Measurements from ENCODE around the gene ANKRD27. TPM values are rescaled to one million over a fixed set of nuclear protein-coding genes. Genes with fewer than 3 reads are reported as not detected.

Gene ANKRD27
- total RNA-seq, 2 experiments from 2014 or later: 16.5 to 17.6 TPM

GRCh38 chr19:32563761-32564160 is 111.2 kb downstream of the ANKRD27 start:
- TF ChIP-seq, protein P1, sequence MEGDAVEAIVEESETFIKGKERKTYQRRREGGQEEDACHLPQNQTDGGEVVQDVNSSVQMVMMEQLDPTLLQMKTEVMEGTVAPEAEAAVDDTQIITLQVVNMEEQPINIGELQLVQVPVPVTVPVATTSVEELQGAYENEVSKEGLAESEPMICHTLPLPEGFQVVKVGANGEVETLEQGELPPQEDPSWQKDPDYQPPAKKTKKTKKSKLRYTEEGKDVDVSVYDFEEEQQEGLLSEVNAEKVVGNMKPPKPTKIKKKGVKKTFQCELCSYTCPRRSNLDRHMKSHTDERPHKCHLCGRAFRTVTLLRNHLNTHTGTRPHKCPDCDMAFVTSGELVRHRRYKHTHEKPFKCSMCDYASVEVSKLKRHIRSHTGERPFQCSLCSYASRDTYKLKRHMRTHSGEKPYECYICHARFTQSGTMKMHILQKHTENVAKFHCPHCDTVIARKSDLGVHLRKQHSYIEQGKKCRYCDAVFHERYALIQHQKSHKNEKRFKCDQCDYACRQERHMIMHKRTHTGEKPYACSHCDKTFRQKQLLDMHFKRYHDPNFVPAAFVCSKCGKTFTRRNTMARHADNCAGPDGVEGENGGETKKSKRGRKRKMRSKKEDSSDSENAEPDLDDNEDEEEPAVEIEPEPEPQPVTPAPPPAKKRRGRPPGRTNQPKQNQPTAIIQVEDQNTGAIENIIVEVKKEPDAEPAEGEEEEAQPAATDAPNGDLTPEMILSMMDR (IDR thresholded peaks at IDR 0.05): no peak
- Histone ChIP-seq H3K4me3 (ENCODE audit: low read length) (no peak overlapping the region), H3K4me1 (ENCODE audit: insufficient read depth, low read length) (no peaks in the 10 kb centered on the region), H3K36me3 (ENCODE audit: insufficient read depth, low read length) (no peaks in the 10 kb centered on the region), H3K9me3 (ENCODE audit: control insufficient read depth in 1 of 2, insufficient read depth in 1 of 2, low read length in 2 of 2) (no peaks in the 10 kb centered on the region), H3K27ac (ENCODE audit: low read depth in 1 of 2, low read length in 2 of 2) (no peak overlapping the region), H3K27me3 (ENCODE audit: control insufficient read depth in 1 of 2, insufficient read depth in 2 of 2, low read length in 2 of 2) (peaks cover 0 to 2% of the 10 kb centered on the region in 2 experiments)
- ATAC-seq (ENCODE audit: poor library complexity) (no peak), DNase-seq (no peak)
- no peak overlapping the region for H3K27ac Mint-ChIP-seq
- no peaks in the 10 kb centered on the region for H3K9me3 Mint-ChIP-seq
- intact Hi-C loops (cut with DNase I, micrococcal nuclease): no loop called here
- H3K4me1 Mint-ChIP-seq (ENCODE audit: low read depth): no peaks in the 10 kb centered on the region
- H3K27me3 Mint-ChIP-seq: peaks cover 12% of the 10 kb centered on the region
- no peaks in the 10 kb centered on the region for H3K36me3 Mint-ChIP-seq (ENCODE audit: low read depth)
- ChIA-PET CTCF (no interaction called here), POLR2A (interaction anchor here (0.6 kb wide), 1 partner anchor 114 kb away, joined by 3 read pairs; no protein-coding TSS in a partner anchor)
- H3K4me3 Mint-ChIP-seq: no peak overlapping the region

- H3K4me1 Mint-ChIP-seq (ENCODE audit: low read depth): no peaks in the 10 kb centered on the region
- DNase-seq (no peak), ATAC-seq (ENCODE audit: poor library complexity) (no peak)
- Histone ChIP-seq H3K4me1 (ENCODE audit: insufficient read depth, low read length) (no peaks in the 10 kb centered on the region), H3K36me3 (ENCODE audit: insufficient read depth, low read length) (no peaks in the 10 kb centered on the region), H3K27ac (ENCODE audit: low read depth in 1 of 2, low read length in 2 of 2) (no peak overlapping the region), H3K4me3 (ENCODE audit: low read length) (no peak overlapping the region), H3K9me3 (ENCODE audit: control insufficient read depth in 1 of 2, insufficient read depth in 1 of 2, low read length in 2 of 2) (no peaks in the 10 kb centered on the region), H3K27me3 (ENCODE audit: control insufficient read depth in 1 of 2, insufficient read depth in 2 of 2, low read length in 2 of 2) (no peaks in the 10 kb centered on the region)
- H3K9me3 Mint-ChIP-seq: no peaks in the 10 kb centered on the region
- H3K27me3 Mint-ChIP-seq: peaks cover 7% of the 10 kb centered on the region
- intact Hi-C loops (cut with DNase I, micrococcal nuclease): no loop called here
- H3K27ac Mint-ChIP-seq: no peak overlapping the region
- TF ChIP-seq, protein P1 (IDR thresholded peaks at IDR 0.05): no peak
- CTCF ChIA-PET: no interaction called here
- no peak overlapping the region for H3K4me3 Mint-ChIP-seq
- no peaks in the 10 kb centered on the region for H3K36me3 Mint-ChIP-seq (ENCODE audit: low read depth)
- POLR2A ChIA-PET: no interaction called here
Observed at GRCh38 chr19:32558607-32559228, 116.3 kb downstream of the ANKRD27 start.

GRCh38 chr19:32555786-32556185 is 119.2 kb downstream of the ANKRD27 start:
- intact Hi-C loops (cut with DNase I, micrococcal nuclease): no loop called here
- TF ChIP-seq, protein P1 (IDR thresholded peaks at IDR 0.05): no peak
- no peak for ATAC-seq (ENCODE audit: poor library complexity)
- CTCF ChIA-PET: no interaction called here
- H3K27me3 ChIP-seq (ENCODE audit: control insufficient read depth in 1 of 2, insufficient read depth in 2 of 2, low read length in 2 of 2): no peaks in the 10 kb centered on the region
- DNase-seq: no peak
- Mint-ChIP-seq H3K36me3 (ENCODE audit: low read depth) (no peaks in the 10 kb centered on the region), H3K27me3 (peaks cover 7% of the 10 kb centered on the region), H3K4me3 (no peak overlapping the region), H3K9me3 (no peaks in the 10 kb centered on the region), H3K4me1 (ENCODE audit: low read depth) (no peaks in the 10 kb centered on the region), H3K27ac (no peak overlapping the region)
- no peaks in the 10 kb centered on the region for H3K36me3 ChIP-seq (ENCODE audit: insufficient read depth, low read length)
- no peaks in the 10 kb centered on the region for H3K4me1 ChIP-seq (ENCODE audit: insufficient read depth, low read length)
- no peak overlapping the region for H3K4me3 ChIP-seq (ENCODE audit: low read length)
- H3K9me3 ChIP-seq (ENCODE audit: control insufficient read depth in 1 of 2, insufficient read depth in 1 of 2, low read length in 2 of 2): no peaks in the 10 kb centered on the region
- no peak overlapping the region for H3K27ac ChIP-seq (ENCODE audit: low read depth in 1 of 2, low read length in 2 of 2)
- POLR2A ChIA-PET: no interaction called here

Measured in CD4-positive, alpha-beta T cell (primary cell).